Measurements from ENCODE around the gene QPRT.
"Not testable (repeated sequence)": the region's sequence is repeated elsewhere in the genome, so short reads cannot be mapped to it uniquely, and the experiment has no call there.

The QPRT gene

DNA sequence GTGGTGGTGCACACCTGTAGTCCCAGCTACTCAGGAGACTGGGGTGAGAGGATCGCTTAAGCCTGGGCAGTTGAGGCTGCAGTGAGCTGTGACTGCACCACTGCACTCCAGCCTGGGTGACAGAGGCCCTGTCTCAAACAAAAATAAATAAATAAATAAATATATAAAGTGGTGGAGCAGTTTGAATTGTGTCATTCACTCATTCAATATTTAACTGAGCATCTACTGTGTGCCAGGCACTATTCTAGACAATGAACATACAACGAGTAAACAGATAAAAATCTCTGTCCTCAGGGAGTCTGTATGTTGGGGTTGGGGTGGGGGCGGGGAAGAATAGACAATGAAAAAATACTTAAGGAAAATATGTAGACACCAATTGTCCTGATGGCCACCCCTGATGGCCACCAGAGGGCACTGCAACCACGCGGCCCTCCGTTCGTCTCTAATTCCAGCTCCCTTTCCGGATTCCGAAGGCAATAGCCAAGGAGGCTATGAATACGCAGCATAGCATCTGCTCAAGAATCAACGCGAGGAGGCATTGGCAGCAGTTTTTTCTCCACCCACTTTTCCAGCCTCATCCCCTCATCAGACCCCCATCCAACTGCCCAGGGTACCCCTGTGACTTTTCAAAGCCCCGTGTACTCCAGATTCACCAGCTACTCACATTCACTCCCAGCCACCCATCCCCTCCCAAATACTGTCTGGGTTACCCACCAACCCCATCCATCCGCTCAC, 21.4 kb downstream of the QPRT start:
- CTCF ChIA-PET = interaction anchor here (0.6 to 2.7 kb wide), 14 partner anchors 9 to 331 kb away, joined by 3 to 13 read pairs (median 4); partner anchors contain the start of genes KCTD13, PAGR1 and TLCD3B
- POLR2A ChIA-PET = interaction anchor here (0.6 to 2.8 kb wide), 4 partner anchors 29 to 148 kb away, joined by 3 to 12 read pairs (median 6); partner anchors contain the start of genes KIF22 and MAZ
- TF ChIP-seq ELF4 (IDR thresholded peaks at IDR 0.05) = no peak
- TF ChIP-seq BHLHE40 (IDR thresholded peaks at IDR 0.05; ENCODE audit: borderline replicate concordance) = no peak
- DNase-seq (ENCODE audit: extremely low spot score) = peak; percentile 87

DNA sequence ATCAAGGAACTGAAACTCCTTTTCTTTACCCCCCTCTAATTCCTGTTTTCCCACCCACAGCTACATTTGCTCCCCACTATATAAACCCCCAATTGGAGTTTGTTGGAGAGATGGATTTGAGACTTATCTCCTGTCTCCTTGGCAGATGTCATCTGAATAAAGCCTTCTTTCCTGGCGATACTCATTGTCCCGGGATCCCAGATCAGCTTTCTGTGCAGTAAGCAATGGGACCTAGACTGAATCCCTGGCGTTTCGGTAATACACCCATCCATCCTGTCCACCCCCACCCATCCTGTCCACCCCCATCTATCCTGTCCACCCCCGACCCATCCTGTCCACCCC, 22.2 kb downstream of the QPRT start:
- no peak for DNase-seq (ENCODE audit: extremely low spot score)
- no peak for TF ChIP-seq HDGF (IDR thresholded peaks at IDR 0.05; ENCODE audit: borderline replicate concordance)
- no peak for TF ChIP-seq TARDBP (IDR thresholded peaks at IDR 0.05)
- TF ChIP-seq, protein P1, sequence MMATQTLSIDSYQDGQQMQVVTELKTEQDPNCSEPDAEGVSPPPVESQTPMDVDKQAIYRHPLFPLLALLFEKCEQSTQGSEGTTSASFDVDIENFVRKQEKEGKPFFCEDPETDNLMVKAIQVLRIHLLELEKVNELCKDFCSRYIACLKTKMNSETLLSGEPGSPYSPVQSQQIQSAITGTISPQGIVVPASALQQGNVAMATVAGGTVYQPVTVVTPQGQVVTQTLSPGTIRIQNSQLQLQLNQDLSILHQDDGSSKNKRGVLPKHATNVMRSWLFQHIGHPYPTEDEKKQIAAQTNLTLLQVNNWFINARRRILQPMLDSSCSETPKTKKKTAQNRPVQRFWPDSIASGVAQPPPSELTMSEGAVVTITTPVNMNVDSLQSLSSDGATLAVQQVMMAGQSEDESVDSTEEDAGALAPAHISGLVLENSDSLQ (IDR thresholded peaks at IDR 0.05) = no peak
- TF ChIP-seq L3MBTL2 (conservative IDR thresholded peaks at IDR 0.05) = no peak
- no peak for TF ChIP-seq FOXK2 (IDR thresholded peaks at IDR 0.05)
- POLR2A ChIA-PET = interaction anchor here (0.6 kb wide), 1 partner anchor 391 kb away, joined by 4 read pairs; no protein-coding TSS in a partner anchor
- CTCF ChIA-PET = interaction anchor here (0.6 to 2.7 kb wide), 6 partner anchors 9 to 147 kb away, joined by 3 to 10 read pairs (median 4); no protein-coding TSS in a partner anchor

DNA sequence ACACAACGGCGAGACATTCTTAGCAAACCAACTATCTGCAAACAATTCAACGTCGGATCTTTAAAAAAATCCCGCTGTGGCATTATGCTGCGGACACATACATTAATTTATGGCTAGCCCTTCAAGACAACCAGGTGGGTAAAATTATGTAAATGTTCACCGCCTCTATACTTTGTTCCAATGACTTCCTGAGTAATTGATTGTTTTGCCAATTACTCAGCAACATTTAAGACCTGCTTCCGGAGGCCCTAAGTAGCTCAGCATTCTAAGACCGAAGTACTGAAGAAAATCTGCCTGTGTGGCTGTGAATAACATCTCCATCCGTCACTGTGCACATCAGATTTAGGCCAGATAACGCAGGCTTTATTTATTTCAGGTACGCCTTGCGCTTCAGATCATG, 23.3 kb downstream of the QPRT start:
- DNase-seq (ENCODE audit: extremely low spot score) = no peak
- TF ChIP-seq, protein P1 (IDR thresholded peaks at IDR 0.05) = no peak
- no peak for TF ChIP-seq ARNT (IDR thresholded peaks at IDR 0.05)
- no peak for TF ChIP-seq FOXK2 (IDR thresholded peaks at IDR 0.05)
- TF ChIP-seq L3MBTL2 (conservative IDR thresholded peaks at IDR 0.05) = no peak
- no peak for TF ChIP-seq CTBP1 (IDR thresholded peaks at IDR 0.05; ENCODE audit: borderline replicate concordance)
- TF ChIP-seq HDGF (IDR thresholded peaks at IDR 0.05; ENCODE audit: borderline replicate concordance) = no peak
- no peak for TF ChIP-seq ZNF384 (IDR thresholded peaks at IDR 0.05)
- no peak for TF ChIP-seq FOXA1 (IDR thresholded peaks at IDR 0.05)
- no peak for TF ChIP-seq FOXM1 (IDR thresholded peaks at IDR 0.05; ENCODE audit: borderline replicate concordance)
- TF ChIP-seq SUZ12 (IDR thresholded peaks at IDR 0.05) = no peak
- TF ChIP-seq LEF1 (IDR thresholded peaks at IDR 0.05; ENCODE audit: borderline replicate concordance) = no peak
- TF ChIP-seq BHLHE40 (IDR thresholded peaks at IDR 0.05; ENCODE audit: borderline replicate concordance) = no peak
- TF ChIP-seq TARDBP (IDR thresholded peaks at IDR 0.05) = no peak
- TF ChIP-seq SP1 (IDR thresholded peaks at IDR 0.05) = no peak
- no peak for TF ChIP-seq NFRKB (IDR thresholded peaks at IDR 0.05)
- POLR2A ChIA-PET = no interaction called here
- CTCF ChIA-PET = interaction anchor here (0.7 to 2.7 kb wide), 5 partner anchors 11 to 330 kb away, joined by 3 to 10 read pairs (median 4); no protein-coding TSS in a partner anchor

GRCh38 chr16:29705030-29705429, 26.1 kb downstream of the QPRT start:
- DNase-seq (ENCODE audit: extremely low spot score) = no peak
- TF ChIP-seq ARNT (IDR thresholded peaks at IDR 0.05) = no peak
- no peak for TF ChIP-seq SP1 (IDR thresholded peaks at IDR 0.05)
- no peak for TF ChIP-seq BHLHE40 (IDR thresholded peaks at IDR 0.05; ENCODE audit: borderline replicate concordance)
- no peak for TF ChIP-seq CTBP1 (IDR thresholded peaks at IDR 0.05; ENCODE audit: borderline replicate concordance)
- no peak for TF ChIP-seq LEF1 (IDR thresholded peaks at IDR 0.05; ENCODE audit: borderline replicate concordance)
- no peak for TF ChIP-seq TARDBP (IDR thresholded peaks at IDR 0.05)
- TF ChIP-seq, protein P1 (IDR thresholded peaks at IDR 0.05) = no peak
- TF ChIP-seq L3MBTL2 (conservative IDR thresholded peaks at IDR 0.05) = no peak
- TF ChIP-seq ELF4 (IDR thresholded peaks at IDR 0.05) = no peak
- no peak for TF ChIP-seq SUZ12 (IDR thresholded peaks at IDR 0.05)
- no peak for TF ChIP-seq FOXM1 (IDR thresholded peaks at IDR 0.05; ENCODE audit: borderline replicate concordance)
- TF ChIP-seq FOXA1 (IDR thresholded peaks at IDR 0.05) = no peak
- no peak for TF ChIP-seq ZNF384 (IDR thresholded peaks at IDR 0.05)
- ChIA-PET CTCF (interaction anchor here (0.7 to 0.8 kb wide), 2 partner anchors 233 to 361 kb away, joined by 3 to 7 read pairs; no protein-coding TSS in a partner anchor), POLR2A (interaction anchor here (1.0 kb wide), 1 partner anchor 313 kb away, joined by 3 read pairs; no protein-coding TSS in a partner anchor)

GRCh38 chr16:29707160-29707559, 28.2 kb downstream of the QPRT start:
- POLR2A ChIA-PET, CTCF ChIA-PET: not testable (repeated sequence)

DNA sequence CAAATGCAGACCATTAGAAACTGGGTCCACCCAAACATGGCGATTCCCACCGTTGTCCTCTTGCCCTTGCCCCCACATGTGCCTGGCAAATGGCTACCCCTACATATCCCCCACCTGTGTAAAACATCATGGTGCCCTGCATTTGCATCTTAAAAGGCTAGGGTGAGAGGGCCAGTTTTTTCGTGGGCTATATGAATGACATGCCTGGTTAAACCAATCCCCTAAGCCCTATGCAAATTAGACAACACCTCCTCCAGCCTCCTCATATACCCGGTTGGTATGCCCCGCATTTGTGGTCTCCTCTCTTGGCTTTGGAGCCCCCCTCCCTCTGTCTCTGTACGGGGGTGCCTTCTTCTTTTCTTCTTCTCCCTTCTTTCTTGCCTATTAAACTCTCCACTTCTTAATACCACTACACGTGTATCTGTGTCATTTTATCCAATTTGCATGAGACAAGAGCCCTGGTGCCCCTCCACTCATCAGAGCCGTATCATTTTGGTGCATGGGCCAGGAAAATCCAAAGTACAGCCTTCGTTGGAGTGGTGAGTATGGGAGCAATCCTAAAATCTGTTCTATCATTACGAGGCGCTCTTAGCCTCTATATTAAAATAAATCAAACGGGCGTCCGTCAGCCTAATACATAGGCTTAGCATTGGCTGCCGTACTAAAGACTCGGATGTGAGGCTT, 30.1 kb downstream of the QPRT start:
- ChIA-PET POLR2A (no interaction called here), CTCF (no interaction called here)
- DNase-seq (ENCODE audit: extremely low spot score) = no peak
- TF ChIP-seq FOXM1 (IDR thresholded peaks at IDR 0.05; ENCODE audit: borderline replicate concordance) (no peak), TARDBP (IDR thresholded peaks at IDR 0.05) (no peak), ELF4 (IDR thresholded peaks at IDR 0.05) (no peak), SP1 (IDR thresholded peaks at IDR 0.05) (no peak), HDGF (IDR thresholded peaks at IDR 0.05; ENCODE audit: borderline replicate concordance) (no peak), L3MBTL2 (conservative IDR thresholded peaks at IDR 0.05) (no peak), NFRKB (IDR thresholded peaks at IDR 0.05) (no peak), BHLHE40 (IDR thresholded peaks at IDR 0.05; ENCODE audit: borderline replicate concordance) (no peak), CTBP1 (IDR thresholded peaks at IDR 0.05; ENCODE audit: borderline replicate concordance) (no peak), FOXA1 (IDR thresholded peaks at IDR 0.05) (no peak)

More at GRCh38 chr16:29707160-29707559, 28.2 kb downstream of the QPRT start:
- DNase-seq (ENCODE audit: extremely low spot score) = not testable (repeated sequence)

- ChIA-PET CTCF (interaction anchor here (0.7 kb wide), 1 partner anchor 120 kb away, joined by 4 read pairs; no protein-coding TSS in a partner anchor), POLR2A (interaction anchor here (1.0 kb wide), 1 partner anchor 80 kb away, joined by 4 read pairs; the partner anchor contains the start of gene KIF22)
These were observed 30.7 kb downstream of the QPRT start for GRCh38 chr16:29709657-29710056.

More at GRCh38 chr16:29709657-29710056, 30.7 kb downstream of the QPRT start:
- not testable (repeated sequence) for DNase-seq (ENCODE audit: extremely low spot score)
